ENCODE measurements around the gene RAP1GDS1. TPM values are rescaled to one million over a fixed set of nuclear protein-coding genes. Genes with fewer than 3 reads are reported as not detected.

The RAP1GDS1 gene
- total and polyA plus RNA-seq, 12 donors: 5.9 to 38.1 (median 22.8) TPM

GRCh38 chr4:98293104-98293887, 32.1 kb downstream of the RAP1GDS1 start:
- WGBS, 4 donors: 89 to 90% (median 90%) methylated on average over 4 of the region's 4 CpGs
- Histone ChIP-seq H3K27me3 (no peaks in the 10 kb centered on the region), H3K9me3 (replicated peaks in 1 of 3) (no peaks in the 10 kb centered on the region), H3K4me3 (no peak overlapping the region), H3K4me1 (replicated peaks in 1 of 2) (peaks cover 0 to 11% of the 10 kb centered on the region in 2 donors), H3K36me3 (replicated peaks in 1 of 2) (no peaks in the 10 kb centered on the region), H3K27ac (no peak overlapping the region)
- intact Hi-C loops (cut with DNase I): no loop called here
- TF ChIP-seq CTCF (IDR thresholded peaks at IDR 0.05) (no peak), POLR2A (IDR thresholded peaks at IDR 0.05) (no peak)
- DNase-seq: no peak

DNA sequence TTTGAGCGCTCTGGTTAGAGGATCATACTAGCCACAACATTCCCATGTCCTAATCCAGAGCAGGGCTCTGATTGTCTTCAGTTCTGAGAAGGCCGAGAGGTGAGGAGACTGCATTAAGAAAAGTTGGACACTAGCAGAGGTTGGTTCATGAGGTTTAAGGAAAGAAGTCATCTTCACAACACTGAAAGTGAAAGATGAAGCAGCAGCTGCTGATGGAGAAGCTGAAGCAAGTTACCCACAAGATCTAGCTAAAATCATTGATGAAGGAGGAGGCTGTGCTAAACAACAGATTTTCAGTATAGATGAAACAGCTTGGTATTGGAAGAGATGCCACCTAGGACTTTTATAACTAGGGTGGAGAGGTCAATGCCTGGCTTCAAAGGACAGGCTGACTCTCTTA, 36.8 kb downstream of the RAP1GDS1 start:
- H3K36me3 ChIP-seq (replicated peaks in 1 of 2): no peaks in the 10 kb centered on the region
- DNase-seq: no peak
- no peaks in the 10 kb centered on the region for H3K27me3 ChIP-seq
- intact Hi-C loops (cut with DNase I): no loop called here
- H3K4me1 ChIP-seq (replicated peaks in 1 of 2): peaks cover 0 to 4% of the 10 kb centered on the region in 2 donors
- H3K27ac ChIP-seq: no peak overlapping the region
- no peaks in the 10 kb centered on the region for H3K9me3 ChIP-seq (replicated peaks in 1 of 3)
- H3K4me3 ChIP-seq: no peak overlapping the region
- 97 to 98% (median 98%) methylated on average over 2 of the region's 2 CpGs for WGBS, 4 donors
- no peak for TF ChIP-seq POLR2A (IDR thresholded peaks at IDR 0.05)
- TF ChIP-seq CTCF (IDR thresholded peaks at IDR 0.05): no peak

- H3K27ac ChIP-seq: no peak overlapping the region
- intact Hi-C loops (cut with DNase I): no loop called here
These were observed 39.5 kb downstream of the RAP1GDS1 start for GRCh38 chr4:98300706-98301105.

DNA sequence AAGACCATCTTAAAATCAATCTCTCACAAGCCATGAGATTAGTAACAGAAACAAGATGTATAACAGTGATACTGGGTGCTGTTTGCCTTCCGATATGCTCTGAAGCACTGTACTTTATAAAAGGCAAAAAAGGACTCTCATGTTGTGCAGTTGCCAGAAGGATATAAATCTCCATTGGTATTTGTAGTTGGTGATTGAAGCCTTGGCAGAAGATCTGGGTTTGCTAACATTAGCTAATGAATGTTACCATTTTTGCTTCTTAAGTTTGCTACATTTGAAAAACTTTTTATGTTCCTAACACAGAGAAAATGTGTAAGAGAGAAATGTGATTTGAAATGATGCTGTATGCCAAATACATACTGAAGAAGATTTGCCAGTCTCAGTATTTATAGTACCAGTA, 44.4 kb downstream of the RAP1GDS1 start:
- H3K27me3 ChIP-seq: no peaks in the 10 kb centered on the region
- no peak for TF ChIP-seq CTCF (IDR thresholded peaks at IDR 0.05)
- no peak for DNase-seq
- H3K9me3 ChIP-seq (replicated peaks in 1 of 3): no peaks in the 10 kb centered on the region
- 34 to 58% (median 51%) methylated on average over 1 of the region's 1 CpG for WGBS, 4 donors
- no peaks in the 10 kb centered on the region for H3K4me1 ChIP-seq (replicated peaks in 1 of 2)
- H3K4me3 ChIP-seq: no peak overlapping the region
- no peaks in the 10 kb centered on the region for H3K36me3 ChIP-seq (replicated peaks in 1 of 2)
- no peak overlapping the region for H3K27ac ChIP-seq
- intact Hi-C loops (cut with DNase I): no loop called here

More at GRCh38 chr4:98300706-98301105, 39.5 kb downstream of the RAP1GDS1 start:
- Histone ChIP-seq H3K9me3 (replicated peaks in 1 of 3) (no peaks in the 10 kb centered on the region), H3K27me3 (no peaks in the 10 kb centered on the region), H3K4me1 (replicated peaks in 1 of 2) (no peaks in the 10 kb centered on the region), H3K36me3 (replicated peaks in 1 of 2) (no peaks in the 10 kb centered on the region), H3K4me3 (no peak overlapping the region)
- TF ChIP-seq CTCF (IDR thresholded peaks at IDR 0.05): no peak
- no peak for TF ChIP-seq POLR2A (IDR thresholded peaks at IDR 0.05)
- no peak for DNase-seq

Measured in adrenal gland (tissue), 12 donors.